NCI-H2196 (cell line): ENCODE results near the gene NTN4.
A peak's percentile ranks its signal among the peaks of the same experiment; 100 is the strongest.
"Not testable (repeated sequence)": the region's sequence is repeated elsewhere in the genome, so short reads cannot be mapped to it uniquely, and the experiment has no call there.

ENCODE experiments used
- DNase-seq: peaks from one replicate; lab custom pipeline; 2025; ENCODE audit not compliant: unreplicated experiment; lab: John Stamatoyannopoulos, UW

Gene NTN4

DNA sequence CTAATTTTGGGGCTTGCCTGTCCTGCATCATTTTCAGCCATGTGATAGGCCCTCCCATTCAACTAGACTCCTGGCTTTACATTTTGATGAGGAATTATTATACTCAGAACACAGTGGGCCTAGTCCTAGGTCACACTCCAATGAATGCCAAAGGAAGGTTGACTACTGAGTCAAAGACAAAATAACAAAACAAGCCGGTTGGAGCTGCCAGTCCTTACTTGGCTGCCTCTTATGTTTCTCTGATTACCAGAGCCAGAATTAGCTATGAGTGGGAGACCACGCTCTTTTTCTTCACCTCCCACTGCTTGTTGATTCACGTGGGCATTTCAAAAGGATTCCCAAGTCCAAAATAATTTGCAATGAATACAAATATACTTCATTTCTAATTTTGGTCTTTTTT lies 161.2 kb downstream of the NTN4 start:
- no peak for DNase-seq

DNA sequence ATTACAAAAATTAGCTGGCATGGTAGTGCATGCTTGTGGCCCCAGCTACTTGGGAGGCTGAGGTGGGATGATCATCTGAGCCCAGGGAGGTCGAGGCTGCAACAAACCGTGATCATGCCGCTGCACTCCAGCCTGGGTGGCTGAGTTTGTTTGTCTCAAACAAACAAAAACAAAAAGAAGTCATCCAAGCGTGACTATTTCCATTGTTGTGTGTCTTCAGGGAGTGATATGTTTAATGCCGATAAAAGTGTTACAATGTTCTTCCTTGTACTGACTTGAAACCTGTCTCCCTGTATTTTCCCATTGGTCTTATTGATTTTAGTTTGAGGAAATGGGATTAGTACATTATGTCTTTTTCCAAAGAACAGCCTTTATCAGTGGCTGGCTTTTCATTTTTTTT lies 163.7 kb downstream of the NTN4 start:
- DNase-seq = no peak

DNA sequence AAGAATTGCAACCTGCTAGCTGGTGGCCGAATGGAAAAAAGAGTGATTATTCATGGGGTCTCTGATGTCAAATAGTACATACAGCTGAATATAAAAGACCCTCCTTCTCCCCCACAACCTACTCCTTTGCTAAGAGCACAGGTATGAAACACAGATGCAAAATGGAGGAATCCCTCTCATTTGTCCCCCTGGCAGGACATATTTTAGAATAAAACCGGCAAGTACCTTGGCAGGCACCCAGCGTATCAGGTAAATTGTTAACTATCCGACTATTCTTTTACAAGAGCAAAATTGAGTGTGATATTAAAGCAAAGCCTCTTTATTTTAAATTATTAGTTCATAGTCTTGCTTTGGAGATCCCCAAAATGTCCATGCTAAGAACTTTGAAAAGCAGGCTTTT lies 165.6 kb downstream of the NTN4 start:
- no peak for DNase-seq

DNA sequence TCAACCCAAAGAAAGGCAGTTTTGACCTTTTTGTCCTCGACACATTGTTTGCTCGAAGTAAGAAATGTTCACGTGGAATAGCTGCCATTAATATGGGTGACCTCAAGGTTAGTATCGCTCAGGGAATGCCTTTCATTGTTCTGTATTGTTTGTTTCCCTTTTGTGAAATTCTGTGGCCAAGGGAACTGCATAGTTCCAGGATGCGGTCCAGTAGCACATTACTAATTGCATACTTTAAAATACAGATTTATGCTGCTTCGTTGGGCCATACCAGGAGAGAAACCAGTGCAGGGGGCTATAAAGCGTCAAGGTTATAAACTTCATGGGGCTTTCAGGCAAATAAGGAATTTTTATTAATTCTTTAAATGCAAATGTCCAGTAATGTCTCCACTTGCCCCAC lies 166.0 kb downstream of the NTN4 start:
- no peak for DNase-seq

DNA sequence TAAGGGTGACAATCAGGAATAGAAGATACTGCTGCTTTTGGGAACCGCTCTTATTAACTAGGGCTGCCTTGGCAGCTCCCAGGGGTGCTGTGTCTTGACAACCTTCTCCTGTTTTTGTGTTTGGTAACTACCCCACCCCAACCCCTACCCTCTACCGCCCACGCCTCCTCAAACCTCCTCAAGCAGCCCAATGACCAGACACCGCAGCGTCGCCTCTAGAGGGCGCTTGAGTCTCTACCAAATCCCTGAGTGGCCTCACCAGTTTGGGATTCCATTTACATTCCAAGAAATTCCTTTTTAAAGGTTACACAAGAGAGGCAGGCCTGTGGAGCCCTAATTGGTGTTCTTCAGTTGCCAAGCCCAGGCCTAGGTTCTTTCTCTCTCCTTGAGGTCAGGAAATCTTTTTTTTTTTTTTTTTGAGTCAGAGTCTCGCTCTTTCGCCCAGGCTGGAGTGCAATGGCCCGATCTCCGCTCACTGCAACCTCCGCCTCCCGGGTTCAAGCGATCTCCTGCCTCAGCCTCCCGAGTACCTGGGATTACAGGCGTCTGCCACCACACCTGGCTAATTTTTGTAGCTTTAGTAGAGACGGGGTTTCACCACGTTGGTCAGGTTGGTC lies 166.9 kb downstream of the NTN4 start:
- DNase-seq = peak; percentile 11

DNA sequence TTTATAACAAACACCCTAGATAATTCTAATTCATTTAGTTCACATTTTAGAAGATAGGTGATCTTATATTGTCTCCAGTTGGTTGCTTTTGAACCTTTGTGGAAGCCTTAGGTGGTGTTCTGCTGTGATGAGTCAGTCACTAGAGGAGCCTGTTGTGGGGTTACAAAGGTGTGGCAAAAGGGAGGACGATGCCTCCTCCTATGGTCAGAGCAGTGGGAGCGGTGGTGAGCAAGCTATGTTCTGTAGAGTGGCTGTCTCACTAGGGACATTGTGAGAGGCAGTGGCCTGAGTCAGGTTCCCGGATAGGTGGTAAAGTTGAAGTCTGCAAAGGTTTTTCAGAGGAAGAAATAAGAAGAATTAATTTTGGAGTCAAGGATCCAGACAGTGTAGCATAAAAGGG lies 167.7 kb downstream of the NTN4 start:
- no peak for DNase-seq

DNA sequence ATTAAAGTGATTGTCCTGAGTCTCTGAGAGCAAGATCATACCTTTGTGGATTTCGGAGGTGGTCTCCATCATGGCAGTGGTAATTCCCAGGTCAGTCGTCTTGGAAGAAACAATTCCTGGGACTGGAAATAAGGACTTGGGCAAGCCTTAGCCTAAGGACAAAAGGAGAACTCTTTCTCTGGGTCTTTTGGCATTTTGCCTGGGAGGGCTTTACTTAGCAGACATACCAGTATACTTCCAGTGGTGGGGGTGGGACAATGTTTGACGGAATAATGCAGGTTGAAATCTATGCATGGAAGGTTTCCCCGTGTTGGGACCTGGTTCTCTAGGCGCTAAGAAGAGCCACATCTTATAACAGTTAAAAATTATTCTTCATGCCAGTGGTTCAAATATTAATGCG lies 168.8 kb downstream of the NTN4 start:
- DNase-seq = no peak

DNA sequence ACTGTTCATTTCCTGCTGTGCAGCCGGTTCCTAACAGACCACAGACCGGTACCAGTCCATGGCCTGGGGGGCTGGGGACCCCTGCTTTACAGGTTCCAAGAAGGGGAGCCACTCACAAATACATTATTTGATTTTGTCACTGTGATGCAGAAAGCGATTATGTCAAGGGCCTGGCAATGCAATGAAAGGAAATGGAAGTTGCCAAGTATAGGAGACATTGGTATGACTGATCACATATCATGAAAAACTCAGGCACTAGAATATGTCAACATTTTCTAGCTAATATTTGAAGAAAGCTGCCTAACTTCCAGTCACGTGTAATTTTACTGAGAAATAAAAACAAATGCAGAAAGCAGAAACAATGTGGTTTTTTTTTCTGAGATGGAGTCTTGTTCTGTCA lies 170.4 kb downstream of the NTN4 start:
- DNase-seq = no peak

DNA sequence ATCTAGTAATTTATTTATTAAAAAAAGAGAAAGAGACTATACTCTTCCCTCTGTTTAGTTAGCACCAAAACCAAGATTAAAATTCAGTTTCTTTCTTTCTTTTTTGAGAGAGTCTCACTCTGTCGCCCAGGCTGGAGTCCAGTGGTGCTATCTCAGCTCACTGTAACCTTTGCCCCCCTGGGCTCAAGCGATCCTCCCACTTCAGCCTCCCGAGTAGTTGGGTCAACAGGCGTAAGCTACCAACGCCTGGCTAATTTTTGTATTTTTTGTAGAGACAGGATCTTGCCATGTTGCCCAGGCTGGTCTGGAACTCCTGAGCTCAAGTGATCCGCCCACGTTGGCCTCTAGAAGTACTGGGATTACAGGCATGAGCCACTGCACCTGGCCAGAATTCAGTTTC lies 174.1 kb downstream of the NTN4 start:
- not testable (repeated sequence) for DNase-seq

DNA sequence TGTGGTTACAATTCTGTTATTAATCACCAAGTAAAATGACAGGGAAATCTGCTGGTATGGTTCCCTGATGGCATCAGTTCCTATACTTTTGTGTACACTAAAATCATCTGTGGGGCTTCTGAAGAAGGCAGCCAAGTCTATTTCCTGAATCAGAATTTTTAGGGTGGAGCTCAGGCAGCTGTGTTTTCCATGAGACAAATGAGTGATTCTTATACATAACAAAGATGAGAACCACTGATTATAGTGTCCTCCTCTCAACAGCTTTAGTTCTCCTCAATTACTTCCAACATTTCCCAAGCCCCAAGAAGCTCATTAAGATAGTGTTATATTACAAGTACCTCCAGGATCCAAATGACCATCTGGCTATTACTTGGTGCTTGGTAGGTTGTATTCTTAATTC lies 174.8 kb downstream of the NTN4 start:
- DNase-seq = no peak

DNA sequence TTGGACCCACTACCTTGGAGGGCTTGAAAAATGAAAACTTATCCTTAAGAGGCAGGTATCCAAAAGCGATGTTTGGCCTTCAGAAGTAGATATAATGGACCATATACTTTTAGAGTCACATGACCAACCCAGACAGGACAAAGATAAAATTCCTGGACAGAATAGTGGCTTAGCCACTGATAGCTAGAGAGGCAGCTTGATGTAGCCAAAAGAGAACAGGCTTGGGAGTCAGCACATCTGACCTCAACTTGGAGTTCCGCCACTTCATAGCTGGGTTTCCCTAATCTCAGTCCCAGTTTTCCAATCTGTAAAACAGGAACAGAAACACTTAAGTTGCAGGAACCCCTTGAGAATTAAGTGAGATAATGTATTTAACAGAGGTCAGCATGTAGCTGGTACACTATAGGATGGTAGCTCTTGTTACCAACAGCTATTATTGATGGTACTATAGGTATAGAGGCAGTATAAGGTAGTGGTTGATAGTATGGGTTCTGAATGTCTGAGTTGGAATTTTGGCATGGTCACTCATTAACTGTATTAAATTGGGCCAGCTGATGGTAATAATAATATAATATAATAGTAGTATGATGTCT lies 176.1 kb downstream of the NTN4 start:
- DNase-seq = no peak

DNA sequence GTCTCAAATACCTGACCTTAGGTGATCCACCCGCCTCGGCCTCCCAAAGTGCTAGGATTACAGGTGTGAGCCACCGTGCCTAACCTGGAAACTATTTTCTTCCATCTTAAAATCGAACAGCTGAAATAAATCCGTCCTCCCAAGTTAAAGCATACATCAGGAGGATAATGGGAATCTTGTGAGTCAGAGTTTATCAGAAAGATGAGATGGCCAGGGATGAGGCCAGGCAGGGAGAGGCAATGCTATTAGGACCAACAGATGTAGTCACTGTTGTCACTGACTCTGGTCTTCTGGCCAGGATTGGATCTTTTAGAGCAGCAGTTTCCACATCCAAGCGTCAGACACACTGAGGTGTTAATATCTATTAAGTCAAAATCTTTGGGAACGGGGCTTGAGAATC lies 177.5 kb downstream of the NTN4 start:
- no peak for DNase-seq

DNA sequence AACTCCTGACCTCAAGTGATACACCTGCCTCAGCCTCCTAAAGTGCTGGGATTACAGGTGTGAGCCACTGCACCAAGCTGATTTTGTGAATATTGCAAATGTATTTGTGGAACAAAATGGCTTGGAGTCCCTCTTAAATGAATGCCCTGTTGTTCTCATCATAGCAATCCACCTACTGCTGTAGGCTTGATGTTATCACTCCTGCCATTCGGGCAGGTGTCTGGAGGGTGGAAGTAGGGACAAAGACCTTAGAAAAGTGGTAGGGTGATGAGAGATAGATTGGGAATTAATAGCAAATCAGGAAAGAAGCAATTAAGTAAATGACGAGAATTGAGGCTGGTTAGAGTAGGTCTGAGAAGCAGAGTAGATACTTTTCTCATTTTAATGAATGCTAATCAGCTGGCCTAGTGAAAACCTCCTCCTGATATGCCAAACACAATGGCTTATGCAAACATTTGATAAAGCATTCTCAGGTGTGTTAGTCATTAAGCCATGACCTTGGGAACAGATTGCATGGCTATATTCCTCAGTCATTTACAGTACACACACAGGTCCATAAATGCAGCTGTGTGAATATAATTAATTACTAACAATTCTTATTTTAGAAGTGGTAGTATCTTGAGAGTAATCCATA lies 178.8 kb downstream of the NTN4 start:
- peak; percentile 46 for DNase-seq

DNA sequence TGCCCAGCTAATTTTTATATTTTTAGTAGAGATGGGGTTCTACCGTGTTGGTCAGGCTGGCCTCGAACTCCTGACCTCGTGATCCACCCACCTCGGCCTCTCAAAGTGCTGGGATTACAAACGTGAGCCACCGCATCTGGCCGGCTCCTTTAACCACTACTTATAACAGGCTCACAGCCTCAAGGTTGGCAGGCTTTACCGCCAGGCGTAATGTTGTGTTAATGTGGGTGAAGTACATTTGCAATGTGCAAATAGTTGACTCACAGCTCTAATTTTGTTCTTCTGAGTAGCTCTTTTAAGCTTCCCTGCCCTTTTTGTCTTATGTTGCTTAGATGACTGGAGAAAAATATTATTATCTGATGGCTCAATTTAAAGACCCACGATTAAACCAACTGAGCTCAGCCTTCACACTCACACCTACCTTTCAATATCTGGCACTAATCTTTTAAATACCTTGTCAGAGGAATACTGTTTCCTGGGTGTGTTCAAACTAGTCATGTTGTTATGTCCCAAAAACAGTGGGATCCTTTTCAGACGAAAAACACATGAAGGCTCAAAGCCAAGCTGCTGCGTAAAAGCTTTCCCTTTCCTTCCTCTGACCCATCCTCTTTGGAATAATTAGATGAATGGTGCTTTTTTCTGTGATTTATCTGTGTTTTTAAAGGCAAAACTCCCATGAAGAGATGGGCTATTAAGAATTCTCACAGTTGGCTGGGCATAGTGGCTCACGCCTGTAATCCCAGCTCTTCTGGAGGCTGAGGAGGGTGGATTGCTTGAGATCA lies 182.1 kb downstream of the NTN4 start:
- peak; percentile 54 for DNase-seq
